ENCODE data around the gene HMGCS1.
"Not testable (repeated sequence)": the region's sequence is repeated elsewhere in the genome, so short reads cannot be mapped to it uniquely, and the experiment has no call there.

The HMGCS1 gene

GRCh38 chr5:43336159-43336558, 22.9 kb upstream of the HMGCS1 start:
- Histone ChIP-seq H3K4me1 (ENCODE audit: control insufficient read depth, insufficient read depth, low read length) (no peaks in the 10 kb centered on the region), H3K27me3 (ENCODE audit: control insufficient read depth, insufficient read depth, low read length) (no peaks in the 10 kb centered on the region), H3K9me3 (ENCODE audit: control insufficient read depth, insufficient read depth, low read length) (no peaks in the 10 kb centered on the region), H3K9ac (ENCODE audit: low read depth, low read length) (no peak overlapping the region), H3K36me3 (ENCODE audit: control insufficient read depth, insufficient read depth, low read length) (no peaks in the 10 kb centered on the region), H3K4me3 (ENCODE audit: low read depth, low read length) (no peak overlapping the region)

- Histone ChIP-seq H3K4me1 (ENCODE audit: control insufficient read depth, insufficient read depth, low read length) (no peaks in the 10 kb centered on the region), H3K9ac (ENCODE audit: low read depth, low read length) (no peak overlapping the region), H3K36me3 (ENCODE audit: control insufficient read depth, insufficient read depth, low read length) (no peaks in the 10 kb centered on the region), H3K4me3 (ENCODE audit: low read depth, low read length) (no peak overlapping the region), H3K27me3 (ENCODE audit: control insufficient read depth, insufficient read depth, low read length) (no peaks in the 10 kb centered on the region), H3K9me3 (ENCODE audit: control insufficient read depth, insufficient read depth, low read length) (no peaks in the 10 kb centered on the region)
Measured at GRCh38 chr5:43335681-43336080, 22.5 kb upstream of the HMGCS1 start.

GRCh38 chr5:43332401-43332800, 19.2 kb upstream of the HMGCS1 start:
- no peaks in the 10 kb centered on the region for H3K36me3 ChIP-seq (ENCODE audit: control insufficient read depth, insufficient read depth, low read length)
- H3K4me1 ChIP-seq (ENCODE audit: control insufficient read depth, insufficient read depth, low read length): no peaks in the 10 kb centered on the region
- no peak overlapping the region for H3K4me3 ChIP-seq (ENCODE audit: low read depth, low read length)
- H3K9ac ChIP-seq (ENCODE audit: low read depth, low read length): no peak overlapping the region
- no peaks in the 10 kb centered on the region for H3K27me3 ChIP-seq (ENCODE audit: control insufficient read depth, insufficient read depth, low read length)
- H3K9me3 ChIP-seq (ENCODE audit: control insufficient read depth, insufficient read depth, low read length): peaks cover 4% of the 10 kb centered on the region

- not testable (repeated sequence) for H3K9ac ChIP-seq (ENCODE audit: low read depth, low read length); H3K4me3 ChIP-seq (ENCODE audit: low read depth, low read length); H3K27me3 ChIP-seq (ENCODE audit: control insufficient read depth, insufficient read depth, low read length); H3K36me3 ChIP-seq (ENCODE audit: control insufficient read depth, insufficient read depth, low read length); H3K4me1 ChIP-seq (ENCODE audit: control insufficient read depth, insufficient read depth, low read length); H3K9me3 ChIP-seq (ENCODE audit: control insufficient read depth, insufficient read depth, low read length)
Measured at GRCh38 chr5:43325624-43326023, 12.4 kb upstream of the HMGCS1 start.

- not testable (repeated sequence) for H3K36me3 ChIP-seq (ENCODE audit: control insufficient read depth, insufficient read depth, low read length); H3K4me1 ChIP-seq (ENCODE audit: control insufficient read depth, insufficient read depth, low read length); H3K4me3 ChIP-seq (ENCODE audit: low read depth, low read length); H3K27me3 ChIP-seq (ENCODE audit: control insufficient read depth, insufficient read depth, low read length); H3K9ac ChIP-seq (ENCODE audit: low read depth, low read length); H3K9me3 ChIP-seq (ENCODE audit: control insufficient read depth, insufficient read depth, low read length)
Measured at GRCh38 chr5:43323488-43323887, 10.3 kb upstream of the HMGCS1 start.

- Histone ChIP-seq H3K36me3 (ENCODE audit: control insufficient read depth, insufficient read depth, low read length) (no peaks in the 10 kb centered on the region), H3K9ac (ENCODE audit: low read depth, low read length) (no peak overlapping the region), H3K4me3 (ENCODE audit: low read depth, low read length) (no peak overlapping the region), H3K4me1 (ENCODE audit: control insufficient read depth, insufficient read depth, low read length) (no peaks in the 10 kb centered on the region), H3K9me3 (ENCODE audit: control insufficient read depth, insufficient read depth, low read length) (no peaks in the 10 kb centered on the region), H3K27me3 (ENCODE audit: control insufficient read depth, insufficient read depth, low read length) (no peaks in the 10 kb centered on the region)
Measured at GRCh38 chr5:43320846-43321245, 7.6 kb upstream of the HMGCS1 start.

GRCh38 chr5:43316421-43316820, 3.2 kb upstream of the HMGCS1 start:
- no peak overlapping the region for H3K4me3 ChIP-seq (ENCODE audit: low read depth, low read length)
- no peak overlapping the region for H3K9ac ChIP-seq (ENCODE audit: low read depth, low read length)
- no peaks in the 10 kb centered on the region for H3K27me3 ChIP-seq (ENCODE audit: control insufficient read depth, insufficient read depth, low read length)
- H3K4me1 ChIP-seq (ENCODE audit: control insufficient read depth, insufficient read depth, low read length): peaks cover 8% of the 10 kb centered on the region
- H3K9me3 ChIP-seq (ENCODE audit: control insufficient read depth, insufficient read depth, low read length): no peaks in the 10 kb centered on the region
- no peaks in the 10 kb centered on the region for H3K36me3 ChIP-seq (ENCODE audit: control insufficient read depth, insufficient read depth, low read length)

- Histone ChIP-seq H3K4me3 (ENCODE audit: low read depth, low read length) (no peak overlapping the region), H3K9me3 (ENCODE audit: control insufficient read depth, insufficient read depth, low read length) (no peaks in the 10 kb centered on the region), H3K9ac (ENCODE audit: low read depth, low read length) (no peak overlapping the region), H3K36me3 (ENCODE audit: control insufficient read depth, insufficient read depth, low read length) (no peaks in the 10 kb centered on the region), H3K4me1 (ENCODE audit: control insufficient read depth, insufficient read depth, low read length) (peaks cover 8% of the 10 kb centered on the region), H3K27me3 (ENCODE audit: control insufficient read depth, insufficient read depth, low read length) (no peaks in the 10 kb centered on the region)
Measured at GRCh38 chr5:43315682-43316081, 2.5 kb upstream of the HMGCS1 start.

GRCh38 chr5:43315263-43315662, 2.1 kb upstream of the HMGCS1 start:
- no peaks in the 10 kb centered on the region for H3K9me3 ChIP-seq (ENCODE audit: control insufficient read depth, insufficient read depth, low read length)
- no peaks in the 10 kb centered on the region for H3K36me3 ChIP-seq (ENCODE audit: control insufficient read depth, insufficient read depth, low read length)
- no peak overlapping the region for H3K9ac ChIP-seq (ENCODE audit: low read depth, low read length)
- H3K27me3 ChIP-seq (ENCODE audit: control insufficient read depth, insufficient read depth, low read length): no peaks in the 10 kb centered on the region
- H3K4me1 ChIP-seq (ENCODE audit: control insufficient read depth, insufficient read depth, low read length): peaks cover 8% of the 10 kb centered on the region
- no peak overlapping the region for H3K4me3 ChIP-seq (ENCODE audit: low read depth, low read length)

- Histone ChIP-seq H3K4me1 (ENCODE audit: control insufficient read depth, insufficient read depth, low read length) (peaks cover 8% of the 10 kb centered on the region), H3K4me3 (ENCODE audit: low read depth, low read length) (no peak overlapping the region), H3K36me3 (ENCODE audit: control insufficient read depth, insufficient read depth, low read length) (no peaks in the 10 kb centered on the region), H3K27me3 (ENCODE audit: control insufficient read depth, insufficient read depth, low read length) (no peaks in the 10 kb centered on the region), H3K9ac (ENCODE audit: low read depth, low read length) (no peak overlapping the region), H3K9me3 (ENCODE audit: control insufficient read depth, insufficient read depth, low read length) (no peaks in the 10 kb centered on the region)
Measured at GRCh38 chr5:43314724-43315123, 1.5 kb upstream of the HMGCS1 start.

- H3K4me3 ChIP-seq (ENCODE audit: low read depth, low read length): peak overlapping the region; percentile 27
- peaks cover 12% of the 10 kb centered on the region for H3K4me1 ChIP-seq (ENCODE audit: control insufficient read depth, insufficient read depth, low read length)
- H3K9ac ChIP-seq (ENCODE audit: low read depth, low read length): no peak overlapping the region
- H3K27me3 ChIP-seq (ENCODE audit: control insufficient read depth, insufficient read depth, low read length): no peaks in the 10 kb centered on the region
- H3K9me3 ChIP-seq (ENCODE audit: control insufficient read depth, insufficient read depth, low read length): no peaks in the 10 kb centered on the region
- H3K36me3 ChIP-seq (ENCODE audit: control insufficient read depth, insufficient read depth, low read length): no peaks in the 10 kb centered on the region
Measured at GRCh38 chr5:43313854-43314457, 744 bp upstream of the HMGCS1 start.

GRCh38 chr5:43312699-43313034, 545 bp downstream of the HMGCS1 start:
- H3K36me3 ChIP-seq (ENCODE audit: control insufficient read depth, insufficient read depth, low read length): no peaks in the 10 kb centered on the region
- H3K9me3 ChIP-seq (ENCODE audit: control insufficient read depth, insufficient read depth, low read length): no peaks in the 10 kb centered on the region
- H3K9ac ChIP-seq (ENCODE audit: low read depth, low read length): peak overlapping the region; percentile 72
- H3K4me3 ChIP-seq (ENCODE audit: low read depth, low read length): peak overlapping the region; percentile 96
- H3K4me1 ChIP-seq (ENCODE audit: control insufficient read depth, insufficient read depth, low read length): peaks cover 12% of the 10 kb centered on the region
- H3K27me3 ChIP-seq (ENCODE audit: control insufficient read depth, insufficient read depth, low read length): no peaks in the 10 kb centered on the region
